ENCODE data around the gene KCNQ1.

The KCNQ1 gene

GRCh38 chr11:2699531-2700414 lies 255.0 kb downstream of the KCNQ1 start, which contains the start of gene KCNQ1OT1:
Gene KCNQ1OT1, minus strand, starts transcription at chr11:2699994.
- Histone ChIP-seq H2AFZ (ENCODE audit: low read length, unreplicated experiment) (no peak within 1 kb of the TSS), H3K4me3 (ENCODE audit: low read depth, low read length) (peak within 1 kb of the TSS; percentile 86), H3K27me3 (ENCODE audit: insufficient read depth, low read length) (no peaks in the 10 kb centered on the region), H3K36me3 (ENCODE audit: insufficient read depth, low read length) (no peaks in the 10 kb centered on the region), H3K4me1 (ENCODE audit: control insufficient read depth, insufficient read depth, low read length, unreplicated experiment) (peaks cover 21% of the 10 kb centered on the region), H3K27ac (ENCODE audit: low read depth, low read length) (peak within 1 kb of the TSS; percentile 52), H3K79me2 (ENCODE audit: control insufficient read depth, insufficient read depth, low read length, unreplicated experiment) (peaks cover 51% of the 10 kb centered on the region)

- Histone ChIP-seq H3K27me3 (ENCODE audit: insufficient read depth, low read length) (no peaks in the 10 kb centered on the region), H3K4me3 (ENCODE audit: low read depth, low read length) (peak overlapping the region; percentile 86), H3K27ac (ENCODE audit: low read depth, low read length) (peak overlapping the region; percentile 52), H2AFZ (ENCODE audit: low read length, unreplicated experiment) (peak overlapping the region; percentile 10), H3K4me1 (ENCODE audit: control insufficient read depth, insufficient read depth, low read length, unreplicated experiment) (peaks cover 21% of the 10 kb centered on the region), H3K36me3 (ENCODE audit: insufficient read depth, low read length) (no peaks in the 10 kb centered on the region), H3K79me2 (ENCODE audit: control insufficient read depth, insufficient read depth, low read length, unreplicated experiment) (peaks cover 42% of the 10 kb centered on the region)
Observed at GRCh38 chr11:2700415-2701211, 255.8 kb downstream of the KCNQ1 start.

GRCh38 chr11:2701230-2701629 lies 256.4 kb downstream of the KCNQ1 start:
- H3K4me3 ChIP-seq (ENCODE audit: low read depth, low read length), result no peak overlapping the region; the same call in 1 of the 2 replicates
- no peak overlapping the region for H2AFZ ChIP-seq (ENCODE audit: low read length, unreplicated experiment)
- no peaks in the 10 kb centered on the region for H3K27me3 ChIP-seq (ENCODE audit: insufficient read depth, low read length)
- peaks cover 36% of the 10 kb centered on the region for H3K79me2 ChIP-seq (ENCODE audit: control insufficient read depth, insufficient read depth, low read length, unreplicated experiment)
- no peaks in the 10 kb centered on the region for H3K36me3 ChIP-seq (ENCODE audit: insufficient read depth, low read length)
- no peak overlapping the region for H3K27ac ChIP-seq (ENCODE audit: low read depth, low read length)
- peaks cover 17% of the 10 kb centered on the region for H3K4me1 ChIP-seq (ENCODE audit: control insufficient read depth, insufficient read depth, low read length, unreplicated experiment)

GRCh38 chr11:2701898-2702434 lies 257.2 kb downstream of the KCNQ1 start:
- Histone ChIP-seq H3K27ac (ENCODE audit: low read depth, low read length) (no peak overlapping the region), H3K36me3 (ENCODE audit: insufficient read depth, low read length) (no peaks in the 10 kb centered on the region), H3K4me3 (ENCODE audit: low read depth, low read length) (no peak overlapping the region), H2AFZ (ENCODE audit: low read length, unreplicated experiment) (no peak overlapping the region), H3K27me3 (ENCODE audit: insufficient read depth, low read length) (no peaks in the 10 kb centered on the region), H3K79me2 (ENCODE audit: control insufficient read depth, insufficient read depth, low read length, unreplicated experiment) (peaks cover 29% of the 10 kb centered on the region), H3K4me1 (ENCODE audit: control insufficient read depth, insufficient read depth, low read length, unreplicated experiment) (peaks cover 11% of the 10 kb centered on the region)

- Histone ChIP-seq H3K27me3 (ENCODE audit: insufficient read depth, low read length) (no peaks in the 10 kb centered on the region), H3K27ac (ENCODE audit: low read depth, low read length) (no peak overlapping the region)
Observed at GRCh38 chr11:2702771-2703362, 258.1 kb downstream of the KCNQ1 start.

GRCh38 chr11:2703363-2704141 lies 258.7 kb downstream of the KCNQ1 start:
- Histone ChIP-seq H3K79me2 (ENCODE audit: control insufficient read depth, insufficient read depth, low read length, unreplicated experiment) (peaks cover 13% of the 10 kb centered on the region), H3K4me3 (ENCODE audit: low read depth, low read length) (no peak overlapping the region), H3K4me1 (ENCODE audit: control insufficient read depth, insufficient read depth, low read length, unreplicated experiment) (peaks cover 5% of the 10 kb centered on the region), H2AFZ (ENCODE audit: low read length, unreplicated experiment) (peak overlapping the region; percentile 5), H3K27me3 (ENCODE audit: insufficient read depth, low read length) (0 out of 2 replicates have a peak, but pooled peaks cover 4% of the 10 kb centered on the region), H3K36me3 (ENCODE audit: insufficient read depth, low read length) (no peaks in the 10 kb centered on the region), H3K27ac (ENCODE audit: low read depth, low read length) (no peak overlapping the region)

More at GRCh38 chr11:2702771-2703362, 258.1 kb downstream of the KCNQ1 start:
- peaks cover 5% of the 10 kb centered on the region for H3K4me1 ChIP-seq (ENCODE audit: control insufficient read depth, insufficient read depth, low read length, unreplicated experiment)
- no peaks in the 10 kb centered on the region for H3K36me3 ChIP-seq (ENCODE audit: insufficient read depth, low read length)
- H3K79me2 ChIP-seq (ENCODE audit: control insufficient read depth, insufficient read depth, low read length, unreplicated experiment), result peaks cover 20% of the 10 kb centered on the region
- no peak overlapping the region for H3K4me3 ChIP-seq (ENCODE audit: low read depth, low read length)
- H2AFZ ChIP-seq (ENCODE audit: low read length, unreplicated experiment), result no peak overlapping the region

- H2AFZ ChIP-seq (ENCODE audit: low read length, unreplicated experiment), result no peak overlapping the region
Observed at GRCh38 chr11:2704356-2704755, 259.5 kb downstream of the KCNQ1 start.

GRCh38 chr11:2704896-2705606 lies 260.2 kb downstream of the KCNQ1 start:
- Histone ChIP-seq H3K4me1 (ENCODE audit: control insufficient read depth, insufficient read depth, low read length, unreplicated experiment) (peaks cover 9% of the 10 kb centered on the region), H3K79me2 (ENCODE audit: control insufficient read depth, insufficient read depth, low read length, unreplicated experiment) (no peaks in the 10 kb centered on the region), H2AFZ (ENCODE audit: low read length, unreplicated experiment) (no peak overlapping the region), H3K27me3 (ENCODE audit: insufficient read depth, low read length) (0 out of 2 replicates have a peak, but pooled peaks cover 5% of the 10 kb centered on the region), H3K27ac (ENCODE audit: low read depth, low read length) (no peak overlapping the region), H3K36me3 (ENCODE audit: insufficient read depth, low read length) (no peaks in the 10 kb centered on the region), H3K4me3 (ENCODE audit: low read depth, low read length) (no peak overlapping the region)

More at GRCh38 chr11:2704356-2704755, 259.5 kb downstream of the KCNQ1 start:
- Histone ChIP-seq H3K4me1 (ENCODE audit: control insufficient read depth, insufficient read depth, low read length, unreplicated experiment) (peaks cover 5% of the 10 kb centered on the region), H3K36me3 (ENCODE audit: insufficient read depth, low read length) (no peaks in the 10 kb centered on the region), H3K27ac (ENCODE audit: low read depth, low read length) (no peak overlapping the region), H3K27me3 (ENCODE audit: insufficient read depth, low read length) (0 out of 2 replicates have a peak, but pooled peaks cover 5% of the 10 kb centered on the region), H3K79me2 (ENCODE audit: control insufficient read depth, insufficient read depth, low read length, unreplicated experiment) (peaks cover 5% of the 10 kb centered on the region), H3K4me3 (ENCODE audit: low read depth, low read length) (no peak overlapping the region)

DNA sequence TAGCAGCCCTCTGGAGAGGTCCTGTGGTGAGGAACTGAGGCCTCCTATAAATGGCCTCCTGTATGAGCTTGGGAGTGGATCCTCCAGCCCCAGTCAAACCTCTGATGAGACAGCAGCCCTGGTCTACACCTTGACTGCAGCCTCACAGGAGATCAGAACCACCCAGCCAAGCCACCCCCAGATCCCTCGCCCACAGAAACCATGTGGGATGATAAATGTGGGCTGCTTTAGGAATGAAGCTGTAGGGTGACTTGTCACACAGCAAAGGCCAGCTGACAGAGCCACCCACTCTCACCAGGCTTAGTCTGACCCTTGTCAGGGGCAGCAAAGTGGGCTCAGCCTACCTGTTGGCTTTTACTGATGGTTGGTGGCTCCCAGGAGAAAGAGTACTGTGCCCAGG lies 261.5 kb downstream of the KCNQ1 start:
- Histone ChIP-seq H3K36me3 (ENCODE audit: insufficient read depth, low read length) (no peaks in the 10 kb centered on the region), H3K79me2 (ENCODE audit: control insufficient read depth, insufficient read depth, low read length, unreplicated experiment) (no peaks in the 10 kb centered on the region), H2AFZ (ENCODE audit: low read length, unreplicated experiment) (no peak overlapping the region), H3K4me3 (ENCODE audit: low read depth, low read length) (no peak overlapping the region), H3K4me1 (ENCODE audit: control insufficient read depth, insufficient read depth, low read length, unreplicated experiment) (peaks cover 9% of the 10 kb centered on the region), H3K27me3 (ENCODE audit: insufficient read depth, low read length) (peaks cover 12% of the 10 kb centered on the region; the same call in 1 of the 2 replicates), H3K27ac (ENCODE audit: low read depth, low read length) (no peak overlapping the region)

Data from ACC112 (cell line).